Fibroblast of pulmonary artery (primary cell): Measurements from ENCODE around the gene PTX3.

Experiments
- DNase-seq: peaks from one replicate; pipeline ENCODE4 v3.0.0-alpha.2; 2010; ENCODE audit warnings: low read depth
- H3K4me3 ChIP-seq: replicated peaks from 2 replicates; pipeline ENCODE4 v1.5.1; 2011; ENCODE audit warnings: low read depth, mild to moderate bottlenecking, control low read depth, low read length, moderate library complexity
- CTCF ChIP-seq: IDR thresholded peaks from 2 replicates; pipeline ENCODE4 v1.5.1; 2011; ENCODE audit warnings: mild to moderate bottlenecking, control low read depth, low read length, inconsistent platforms; ENCODE audit errors: missing control alignments

The PTX3 gene

GRCh38 chr3:157447026-157447694 is 10.5 kb downstream of the PTX3 start:
- no peak overlapping the region for H3K4me3 ChIP-seq
- DNase-seq, result peak; percentile 77
- peak; percentile 88 for TF ChIP-seq CTCF

GRCh38 chr3:157452097-157452496 is 15.4 kb downstream of the PTX3 start:
- DNase-seq, result no peak
- TF ChIP-seq CTCF, result no peak
- no peak overlapping the region for H3K4me3 ChIP-seq

- H3K4me3 ChIP-seq, result no peak overlapping the region
- no peak for DNase-seq
- no peak for TF ChIP-seq CTCF
Observed at GRCh38 chr3:157453824-157454223, 17.2 kb downstream of the PTX3 start.

- H3K4me3 ChIP-seq, result no peak overlapping the region
- no peak for DNase-seq
- no peak for TF ChIP-seq CTCF
Observed at GRCh38 chr3:157459706-157460105, 23.1 kb downstream of the PTX3 start.

GRCh38 chr3:157460253-157460652 is 23.6 kb downstream of the PTX3 start:
- H3K4me3 ChIP-seq, result no peak overlapping the region
- no peak for DNase-seq
- TF ChIP-seq CTCF, result no peak

- no peak for DNase-seq
- TF ChIP-seq CTCF, result no peak
- H3K4me3 ChIP-seq, result no peak overlapping the region
Observed at GRCh38 chr3:157463816-157464215, 27.2 kb downstream of the PTX3 start.

GRCh38 chr3:157464321-157464720 is 27.7 kb downstream of the PTX3 start:
- TF ChIP-seq CTCF, result no peak
- no peak overlapping the region for H3K4me3 ChIP-seq
- no peak for DNase-seq
